ENCODE results near the gene ZFHX2.

Gene ZFHX2

GRCh38 chr14:23531391-23531790 lies 20.2 kb downstream of the ZFHX2 start:
- H3K4me3 ChIP-seq (ENCODE audit: low read length) = no peak overlapping the region
- no peak overlapping the region for H3K9ac ChIP-seq (ENCODE audit: low read length)
- H3K27me3 ChIP-seq (ENCODE audit: control insufficient read depth, insufficient read depth, low read length) = no peaks in the 10 kb centered on the region
- no peaks in the 10 kb centered on the region for H3K36me3 ChIP-seq (ENCODE audit: control insufficient read depth, insufficient read depth, low read length)
- no peaks in the 10 kb centered on the region for H3K9me3 ChIP-seq (ENCODE audit: control insufficient read depth, low read length)
- no peaks in the 10 kb centered on the region for H3K4me1 ChIP-seq (ENCODE audit: control insufficient read depth, insufficient read depth, low read length)

- no peaks in the 10 kb centered on the region for H3K36me3 ChIP-seq (ENCODE audit: control insufficient read depth, insufficient read depth, low read length)
- H3K4me1 ChIP-seq (ENCODE audit: control insufficient read depth, insufficient read depth, low read length) = no peaks in the 10 kb centered on the region
- no peaks in the 10 kb centered on the region for H3K9me3 ChIP-seq (ENCODE audit: control insufficient read depth, low read length)
- H3K9ac ChIP-seq (ENCODE audit: low read length) = no peak overlapping the region
- H3K27me3 ChIP-seq (ENCODE audit: control insufficient read depth, insufficient read depth, low read length) = no peaks in the 10 kb centered on the region
- no peak overlapping the region for H3K4me3 ChIP-seq (ENCODE audit: low read length)
Measured at GRCh38 chr14:23530375-23531055, 21.1 kb downstream of the ZFHX2 start.

- H3K4me3 ChIP-seq (ENCODE audit: low read length) = no peak overlapping the region
- no peaks in the 10 kb centered on the region for H3K4me1 ChIP-seq (ENCODE audit: control insufficient read depth, insufficient read depth, low read length)
- H3K36me3 ChIP-seq (ENCODE audit: control insufficient read depth, insufficient read depth, low read length) = no peaks in the 10 kb centered on the region
- H3K9ac ChIP-seq (ENCODE audit: low read length) = no peak overlapping the region
- no peaks in the 10 kb centered on the region for H3K9me3 ChIP-seq (ENCODE audit: control insufficient read depth, low read length)
- no peaks in the 10 kb centered on the region for H3K27me3 ChIP-seq (ENCODE audit: control insufficient read depth, insufficient read depth, low read length)
Measured at GRCh38 chr14:23529016-23529415, 22.5 kb downstream of the ZFHX2 start.

GRCh38 chr14:23528555-23528954 lies 23.0 kb downstream of the ZFHX2 start:
- no peaks in the 10 kb centered on the region for H3K36me3 ChIP-seq (ENCODE audit: control insufficient read depth, insufficient read depth, low read length)
- H3K4me1 ChIP-seq (ENCODE audit: control insufficient read depth, insufficient read depth, low read length) = no peaks in the 10 kb centered on the region
- no peaks in the 10 kb centered on the region for H3K27me3 ChIP-seq (ENCODE audit: control insufficient read depth, insufficient read depth, low read length)
- no peak overlapping the region for H3K9ac ChIP-seq (ENCODE audit: low read length)
- H3K4me3 ChIP-seq (ENCODE audit: low read length) = no peak overlapping the region
- H3K9me3 ChIP-seq (ENCODE audit: control insufficient read depth, low read length) = no peaks in the 10 kb centered on the region

- H3K9ac ChIP-seq (ENCODE audit: low read length) = no peak overlapping the region
- no peaks in the 10 kb centered on the region for H3K9me3 ChIP-seq (ENCODE audit: control insufficient read depth, low read length)
- H3K27me3 ChIP-seq (ENCODE audit: control insufficient read depth, insufficient read depth, low read length) = no peaks in the 10 kb centered on the region
- no peaks in the 10 kb centered on the region for H3K4me1 ChIP-seq (ENCODE audit: control insufficient read depth, insufficient read depth, low read length)
- H3K36me3 ChIP-seq (ENCODE audit: control insufficient read depth, insufficient read depth, low read length) = no peaks in the 10 kb centered on the region
- no peak overlapping the region for H3K4me3 ChIP-seq (ENCODE audit: low read length)
Measured at GRCh38 chr14:23525611-23526010, 26.0 kb downstream of the ZFHX2 start.

GRCh38 chr14:23524954-23525353 lies 26.6 kb downstream of the ZFHX2 start:
- Histone ChIP-seq H3K27me3 (ENCODE audit: control insufficient read depth, insufficient read depth, low read length) (no peaks in the 10 kb centered on the region), H3K36me3 (ENCODE audit: control insufficient read depth, insufficient read depth, low read length) (no peaks in the 10 kb centered on the region), H3K4me1 (ENCODE audit: control insufficient read depth, insufficient read depth, low read length) (no peaks in the 10 kb centered on the region), H3K9ac (ENCODE audit: low read length) (no peak overlapping the region), H3K9me3 (ENCODE audit: control insufficient read depth, low read length) (no peaks in the 10 kb centered on the region), H3K4me3 (ENCODE audit: low read length) (no peak overlapping the region)

- H3K36me3 ChIP-seq (ENCODE audit: control insufficient read depth, insufficient read depth, low read length) = no peaks in the 10 kb centered on the region
- no peaks in the 10 kb centered on the region for H3K9me3 ChIP-seq (ENCODE audit: control insufficient read depth, low read length)
- H3K4me1 ChIP-seq (ENCODE audit: control insufficient read depth, insufficient read depth, low read length) = no peaks in the 10 kb centered on the region
- H3K27me3 ChIP-seq (ENCODE audit: control insufficient read depth, insufficient read depth, low read length) = no peaks in the 10 kb centered on the region
- no peak overlapping the region for H3K9ac ChIP-seq (ENCODE audit: low read length)
- H3K4me3 ChIP-seq (ENCODE audit: low read length) = no peak overlapping the region
Measured at GRCh38 chr14:23523229-23524016, 28.1 kb downstream of the ZFHX2 start.

- Histone ChIP-seq H3K4me1 (ENCODE audit: control insufficient read depth, insufficient read depth, low read length) (no peaks in the 10 kb centered on the region), H3K9ac (ENCODE audit: low read length) (no peak overlapping the region), H3K36me3 (ENCODE audit: control insufficient read depth, insufficient read depth, low read length) (no peaks in the 10 kb centered on the region), H3K4me3 (ENCODE audit: low read length) (no peak overlapping the region), H3K9me3 (ENCODE audit: control insufficient read depth, low read length) (no peaks in the 10 kb centered on the region), H3K27me3 (ENCODE audit: control insufficient read depth, insufficient read depth, low read length) (no peaks in the 10 kb centered on the region)
Measured at GRCh38 chr14:23522643-23523198, 28.8 kb downstream of the ZFHX2 start.

- Histone ChIP-seq H3K36me3 (ENCODE audit: control insufficient read depth, insufficient read depth, low read length) (no peaks in the 10 kb centered on the region), H3K4me3 (ENCODE audit: low read length) (no peak overlapping the region), H3K9me3 (ENCODE audit: control insufficient read depth, low read length) (no peaks in the 10 kb centered on the region), H3K27me3 (ENCODE audit: control insufficient read depth, insufficient read depth, low read length) (no peaks in the 10 kb centered on the region), H3K9ac (ENCODE audit: low read length) (no peak overlapping the region), H3K4me1 (ENCODE audit: control insufficient read depth, insufficient read depth, low read length) (no peaks in the 10 kb centered on the region)
Measured at GRCh38 chr14:23521785-23522640, 29.6 kb downstream of the ZFHX2 start.

GRCh38 chr14:23520899-23521533 lies 30.5 kb downstream of the ZFHX2 start:
- no peak overlapping the region for H3K9ac ChIP-seq (ENCODE audit: low read length)

GRCh38 chr14:23518709-23519108 lies 32.9 kb downstream of the ZFHX2 start:
- no peak overlapping the region for H3K9ac ChIP-seq (ENCODE audit: low read length)
- no peak overlapping the region for H3K4me3 ChIP-seq (ENCODE audit: low read length)
- H3K4me1 ChIP-seq (ENCODE audit: control insufficient read depth, insufficient read depth, low read length) = no peaks in the 10 kb centered on the region
- H3K27me3 ChIP-seq (ENCODE audit: control insufficient read depth, insufficient read depth, low read length) = no peaks in the 10 kb centered on the region
- H3K36me3 ChIP-seq (ENCODE audit: control insufficient read depth, insufficient read depth, low read length) = no peaks in the 10 kb centered on the region
- H3K9me3 ChIP-seq (ENCODE audit: control insufficient read depth, low read length) = no peaks in the 10 kb centered on the region

More at GRCh38 chr14:23520899-23521533, 30.5 kb downstream of the ZFHX2 start:
- H3K4me3 ChIP-seq (ENCODE audit: low read length) = no peak overlapping the region
- H3K36me3 ChIP-seq (ENCODE audit: control insufficient read depth, insufficient read depth, low read length) = no peaks in the 10 kb centered on the region
- no peaks in the 10 kb centered on the region for H3K4me1 ChIP-seq (ENCODE audit: control insufficient read depth, insufficient read depth, low read length)
- H3K27me3 ChIP-seq (ENCODE audit: control insufficient read depth, insufficient read depth, low read length) = no peaks in the 10 kb centered on the region
- no peaks in the 10 kb centered on the region for H3K9me3 ChIP-seq (ENCODE audit: control insufficient read depth, low read length)

All from mucosa of stomach (tissue), 1 donor.